HUES64 (cell line): Measurements from ENCODE around the gene NUDT9.
"Not testable (repeated sequence)": the region's sequence is repeated elsewhere in the genome, so short reads cannot be mapped to it uniquely, and the experiment has no call there.

ENCODE experiments used
- H3K27ac ChIP-seq: 2 replicates; pipeline ENCODE4 v1.7.0; 2013; ENCODE audit warnings: low read depth, low read length, inconsistent platforms
- H3K27me3 ChIP-seq: 2 replicates; pipeline ENCODE4 v1.6.1; 2013; ENCODE audit warnings: mild to moderate bottlenecking, low read length; ENCODE audit not compliant: insufficient read depth
- H3K36me3 ChIP-seq: 2 replicates; pipeline ENCODE4 v1.6.1; 2013; ENCODE audit warnings: mild to moderate bottlenecking, low read length; ENCODE audit not compliant: insufficient read depth
- H3K4me1 ChIP-seq: 2 replicates; pipeline ENCODE4 v1.6.1; 2013; ENCODE audit warnings: mild to moderate bottlenecking, low read length, moderate library complexity; ENCODE audit not compliant: insufficient read depth
- H3K4me3 ChIP-seq: 2 replicates; pipeline ENCODE4 v1.5.1; 2013; ENCODE audit warnings: mild to moderate bottlenecking, low read length, moderate library complexity
- H3K9ac ChIP-seq: 2 replicates; pipeline ENCODE4 v1.6.1; 2013; ENCODE audit warnings: mild to moderate bottlenecking, low read depth, low read length
- H3K9me3 ChIP-seq: 2 replicates; pipeline ENCODE4 v1.6.1; 2013; ENCODE audit warnings: low read depth, low read length; ENCODE audit not compliant: insufficient read depth
- WGBS: fragments of 150-250, 120-280 bp; methylation state at CpG from one replicate; pipeline ENCODE4 v1.1.7; 2013; ENCODE audit warnings: missing lambda C conversion rate; 5-methylcytosine and 5-hydroxymethylcytosine counted together

The NUDT9 gene

DNA sequence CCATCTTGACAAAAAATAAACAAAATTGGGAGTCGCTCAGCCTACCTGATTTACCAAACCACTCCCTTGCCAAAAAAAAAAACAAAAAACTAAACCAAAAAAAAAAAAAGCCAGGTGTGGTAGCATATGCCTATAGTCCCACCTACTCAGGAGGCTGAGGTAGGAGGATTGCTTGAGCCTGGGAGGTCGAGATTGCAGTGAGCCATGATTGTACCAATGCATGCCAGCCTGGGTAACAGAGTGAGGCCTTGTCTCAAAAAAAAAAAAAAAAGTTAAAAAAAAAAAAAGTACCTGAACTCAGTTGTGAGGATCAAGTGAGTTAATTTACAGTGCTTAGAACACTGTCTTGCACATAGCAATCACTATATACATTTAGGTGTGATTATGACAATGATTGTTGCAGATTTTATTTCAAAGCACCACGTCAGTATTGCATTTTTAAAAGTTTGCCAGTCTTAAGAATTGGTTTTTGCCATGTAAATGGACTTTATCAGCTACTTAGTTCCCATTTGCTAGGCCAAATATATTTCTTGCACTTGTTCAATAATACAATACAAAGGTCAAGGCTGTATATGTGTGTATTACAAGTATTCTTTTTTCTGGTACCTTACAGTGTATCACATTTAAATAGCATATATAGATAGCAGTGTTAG lies 4.6 kb downstream of the NUDT9 start:
- peaks cover 13% of the 10 kb centered on the region; the same call in 1 of the 2 replicates for H3K4me1 ChIP-seq
- no peak overlapping the region for H3K4me3 ChIP-seq
- H3K27me3 ChIP-seq = no peaks in the 10 kb centered on the region
- H3K36me3 ChIP-seq = no peaks in the 10 kb centered on the region
- H3K9ac ChIP-seq = no peak overlapping the region
- WGBS = 93% methylated on average over 3 of the region's 3 CpGs
- H3K9me3 ChIP-seq = no peaks in the 10 kb centered on the region
- H3K27ac ChIP-seq = no peak overlapping the region

DNA sequence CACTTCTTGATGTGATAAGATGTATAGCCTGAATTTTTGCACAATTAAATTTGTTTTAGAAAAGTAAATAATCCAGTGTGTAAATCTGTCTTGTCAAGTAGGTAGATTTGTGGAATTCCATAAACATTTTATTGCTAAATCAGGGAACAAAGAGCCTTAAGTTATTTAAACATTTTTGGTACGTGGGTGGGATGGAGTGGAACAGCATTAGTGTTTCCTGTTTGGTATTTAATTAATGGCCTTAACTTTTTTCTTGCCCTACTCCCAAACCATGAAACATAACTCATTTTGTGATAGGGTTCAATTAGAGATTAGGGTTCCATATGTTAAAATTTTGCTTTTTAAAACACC lies 5.1 kb downstream of the NUDT9 start:
- Histone ChIP-seq H3K9me3 (no peaks in the 10 kb centered on the region), H3K4me3 (no peak overlapping the region), H3K9ac (no peak overlapping the region), H3K27me3 (no peaks in the 10 kb centered on the region), H3K27ac (no peak overlapping the region), H3K36me3 (no peaks in the 10 kb centered on the region), H3K4me1 (peaks cover 15% of the 10 kb centered on the region; the same call in 1 of the 2 replicates)
- WGBS = no CpG with 5 or more reads among the region's 1 CpG

GRCh38 chr4:87428979-87429378 lies 6.6 kb downstream of the NUDT9 start:
- WGBS = 94% methylated on average over 6 of the region's 6 CpGs
- no peak overlapping the region for H3K4me3 ChIP-seq
- peaks cover 9% of the 10 kb centered on the region; the same call in 1 of the 2 replicates for H3K4me1 ChIP-seq
- no peaks in the 10 kb centered on the region for H3K9me3 ChIP-seq
- no peak overlapping the region for H3K27ac ChIP-seq
- no peaks in the 10 kb centered on the region for H3K36me3 ChIP-seq
- no peak overlapping the region for H3K9ac ChIP-seq
- no peaks in the 10 kb centered on the region for H3K27me3 ChIP-seq

- H3K27me3 ChIP-seq = no peaks in the 10 kb centered on the region
- no peak overlapping the region for H3K9ac ChIP-seq
- peaks cover 9% of the 10 kb centered on the region; the same call in 1 of the 2 replicates for H3K4me1 ChIP-seq
- WGBS = 92% methylated on average over 2 of the region's 2 CpGs
- no peaks in the 10 kb centered on the region for H3K36me3 ChIP-seq
- no peaks in the 10 kb centered on the region for H3K9me3 ChIP-seq
- H3K27ac ChIP-seq = peak overlapping the region; percentile 10; the same call in 1 of the 2 replicates
- H3K4me3 ChIP-seq = no peak overlapping the region
Measured at GRCh38 chr4:87430038-87430437, 7.7 kb downstream of the NUDT9 start.

DNA sequence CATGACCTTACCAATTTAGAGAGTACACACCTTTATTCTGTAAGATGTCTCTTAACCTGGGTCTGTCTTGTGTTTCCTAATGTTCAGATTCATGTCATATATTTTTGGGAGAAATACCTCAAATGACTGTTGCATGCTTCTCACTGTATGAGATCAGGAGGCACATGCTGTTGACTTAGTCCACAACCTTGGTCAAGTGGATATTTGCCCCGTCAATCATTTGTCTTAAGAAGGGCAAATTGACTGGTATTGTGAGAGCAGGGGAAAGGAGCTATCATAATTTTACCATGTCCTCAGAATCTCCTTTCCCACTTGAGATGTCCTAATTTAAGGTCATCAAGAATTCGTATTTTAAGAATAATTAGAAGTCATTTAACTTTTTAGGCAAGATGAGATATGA lies 11.0 kb downstream of the NUDT9 start:
- H3K27ac ChIP-seq = no peak overlapping the region
- H3K4me3 ChIP-seq = no peak overlapping the region
- H3K4me1 ChIP-seq = peaks cover 9% of the 10 kb centered on the region; the same call in 1 of the 2 replicates
- H3K9me3 ChIP-seq = no peaks in the 10 kb centered on the region
- H3K27me3 ChIP-seq = no peaks in the 10 kb centered on the region
- H3K9ac ChIP-seq = no peak overlapping the region
- peaks cover 22% of the 10 kb centered on the region for H3K36me3 ChIP-seq
- WGBS = 97% methylated on average over 2 of the region's 2 CpGs

- no peak overlapping the region for H3K9ac ChIP-seq
- no peaks in the 10 kb centered on the region for H3K27me3 ChIP-seq
- WGBS = 98% methylated on average over 2 of the region's 3 CpGs
- no peak overlapping the region for H3K4me3 ChIP-seq
- no peaks in the 10 kb centered on the region for H3K9me3 ChIP-seq
- no peak overlapping the region for H3K27ac ChIP-seq
- H3K36me3 ChIP-seq = peaks cover 72% of the 10 kb centered on the region
- H3K4me1 ChIP-seq = no peaks in the 10 kb centered on the region
Measured at GRCh38 chr4:87442889-87443288, 20.5 kb downstream of the NUDT9 start.

DNA sequence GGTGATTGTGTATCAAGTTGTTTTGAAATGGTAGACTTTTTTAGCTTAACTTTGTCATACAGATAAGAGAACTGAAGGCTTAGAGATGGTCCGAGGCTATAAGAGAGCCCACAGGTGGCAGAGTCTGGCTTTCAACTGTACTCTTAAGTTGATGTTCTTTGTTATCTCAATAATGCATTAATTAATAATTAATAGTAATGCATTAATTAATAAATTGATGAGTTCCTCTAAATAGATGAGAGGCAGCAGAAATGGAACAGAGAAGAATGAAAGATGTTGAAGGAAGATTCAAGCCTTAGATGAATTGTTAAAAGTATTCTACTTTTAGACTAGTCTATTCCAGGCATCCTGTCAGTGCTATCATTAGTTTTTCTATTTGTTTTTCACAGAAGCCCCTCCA lies 22.4 kb downstream of the NUDT9 start:
- H3K27ac ChIP-seq = no peak overlapping the region
- H3K4me1 ChIP-seq = no peaks in the 10 kb centered on the region
- H3K27me3 ChIP-seq = no peaks in the 10 kb centered on the region
- peaks cover 73% of the 10 kb centered on the region for H3K36me3 ChIP-seq
- no peak overlapping the region for H3K4me3 ChIP-seq
- no peaks in the 10 kb centered on the region for H3K9me3 ChIP-seq
- no peak overlapping the region for H3K9ac ChIP-seq
- 100% methylated on average over 1 of the region's 1 CpG for WGBS

- Histone ChIP-seq H3K36me3 (peaks cover 67% of the 10 kb centered on the region), H3K4me3 (no peak overlapping the region), H3K27ac (no peak overlapping the region), H3K27me3 (no peaks in the 10 kb centered on the region), H3K9me3 (no peaks in the 10 kb centered on the region), H3K9ac (no peak overlapping the region), H3K4me1 (no peaks in the 10 kb centered on the region)
- 94% methylated on average over 3 of the region's 3 CpGs for WGBS
Measured at GRCh38 chr4:87445964-87446363, 23.6 kb downstream of the NUDT9 start.

- H3K36me3 ChIP-seq = peaks cover 67% of the 10 kb centered on the region
Measured at GRCh38 chr4:87446375-87446774, 24.0 kb downstream of the NUDT9 start.

GRCh38 chr4:87451537-87451936 lies 29.2 kb downstream of the NUDT9 start:
- H3K4me1 ChIP-seq = peaks cover 3% of the 10 kb centered on the region; the same call in 1 of the 2 replicates
- H3K27ac ChIP-seq = no peak overlapping the region
- H3K36me3 ChIP-seq = peaks cover 51% of the 10 kb centered on the region
- no peak overlapping the region for H3K4me3 ChIP-seq
- no peaks in the 10 kb centered on the region for H3K9me3 ChIP-seq
- H3K9ac ChIP-seq = no peak overlapping the region
- H3K27me3 ChIP-seq = no peaks in the 10 kb centered on the region

More at GRCh38 chr4:87446375-87446774, 24.0 kb downstream of the NUDT9 start:
- H3K27ac ChIP-seq, H3K9ac ChIP-seq, H3K4me3 ChIP-seq, H3K4me1 ChIP-seq, H3K9me3 ChIP-seq, H3K27me3 ChIP-seq: not testable (repeated sequence)
- 98% methylated on average over 6 of the region's 6 CpGs for WGBS

- Histone ChIP-seq H3K9ac (no peak overlapping the region), H3K4me3 (no peak overlapping the region), H3K27ac (no peak overlapping the region), H3K9me3 (no peaks in the 10 kb centered on the region), H3K4me1 (peaks cover 13% of the 10 kb centered on the region; the same call in 1 of the 2 replicates), H3K36me3 (peaks cover 31% of the 10 kb centered on the region), H3K27me3 (no peaks in the 10 kb centered on the region)
- 90% methylated on average over 2 of the region's 4 CpGs for WGBS
Measured at GRCh38 chr4:87458913-87459312, 36.5 kb downstream of the NUDT9 start.

DNA sequence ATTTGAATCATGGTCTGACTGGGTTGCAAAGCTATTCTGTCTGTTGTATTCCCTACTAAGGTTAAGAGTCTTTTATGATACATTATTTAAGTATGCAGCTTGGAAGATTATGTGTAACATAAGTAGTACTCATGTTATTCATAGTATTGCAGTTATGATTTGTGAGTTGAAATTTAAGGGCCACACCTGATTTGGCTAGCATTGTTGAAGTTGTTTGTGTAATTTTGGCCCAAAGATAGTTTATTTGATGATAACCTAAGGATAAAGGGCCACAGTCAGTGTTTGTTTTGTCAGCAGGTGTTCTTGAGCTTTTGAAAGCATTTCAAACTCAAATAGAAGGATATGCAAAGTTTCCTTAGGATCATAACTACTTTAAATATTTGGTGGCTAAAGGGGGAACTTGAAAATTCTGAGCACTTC lies 38.9 kb downstream of the NUDT9 start:
- Histone ChIP-seq H3K27me3 (no peaks in the 10 kb centered on the region), H3K36me3 (peaks cover 18% of the 10 kb centered on the region), H3K27ac (no peak overlapping the region), H3K4me1 (peaks cover 12% of the 10 kb centered on the region; the same call in 1 of the 2 replicates), H3K9ac (no peak overlapping the region), H3K9me3 (no peaks in the 10 kb centered on the region), H3K4me3 (no peak overlapping the region)
